Colonic mucosa (tissue), 4 donors: ENCODE data around the gene ST8SIA5. TPM values are rescaled to one million over a fixed set of nuclear protein-coding genes. Genes with fewer than 3 reads are reported as not detected.

ENCODE experiments used
- DNase-seq: peaks from one replicate; pipeline ENCODE4 v3.0.0-alpha.2; 2020
- H3K27ac ChIP-seq: fragments of 200-600 bp; one replicate; pipeline ENCODE4 v1.8.0; 2021
- H3K27me3 ChIP-seq: fragments of 200-600 bp; one replicate; pipeline ENCODE4 v1.8.0; 2021
- H3K36me3 ChIP-seq: fragments of 200-600 bp; one replicate; pipeline ENCODE4 v1.8.0; 2021
- H3K4me1 ChIP-seq: fragments of 200-600 bp; one replicate; pipeline ENCODE4 v1.8.0; 2021; ENCODE audit warnings: mild to moderate bottlenecking
- H3K4me3 ChIP-seq: fragments of 200-600 bp; one replicate; pipeline ENCODE4 v1.8.0; 2021
- H3K9ac ChIP-seq, 2 donors: one replicate each; pipeline ENCODE4 v1.7.0; 2013; ENCODE audit warnings: control low read depth in 2 of 2, low read depth in 2 of 2, low read length in 2 of 2
- H3K9me3 ChIP-seq: fragments of 200-600 bp; one replicate; pipeline ENCODE4 v1.8.0; 2021
- CTCF ChIP-seq: fragments of 200-600 bp; IDR thresholded peaks from one replicate; pipeline ENCODE4 v1.8.0; 2022; ENCODE audit warnings: antibody characterized with exemption, mild to moderate bottlenecking
- intact Hi-C: fragments of 100-400 bp; cut with DNase I; formaldehyde crosslinking; loops from one replicate; pipeline ENCODE4 v1.14.1; 2022
- total RNA-seq, 2 donors: library from RNA; stranded (reverse); fragmentation: NEBNext Ultra II Directional in 1 of 2; extraction: Animal tissue kit (Norgen Biotek cat#: 25700) in 1 of 2; gene quantifications; one replicate each; pipeline ENCODE4 v1.2.1, GENCODE V29; 2021
- donor health status: healthy.
- donor health status: DM: no; HTN: no; CAD: no.
- donor health status: DM: no; HTN: no; CAD: no.

The ST8SIA5 gene
- total RNA-seq, 2 donors from 2014 or later = 0.32 to 0.37 TPM

DNA sequence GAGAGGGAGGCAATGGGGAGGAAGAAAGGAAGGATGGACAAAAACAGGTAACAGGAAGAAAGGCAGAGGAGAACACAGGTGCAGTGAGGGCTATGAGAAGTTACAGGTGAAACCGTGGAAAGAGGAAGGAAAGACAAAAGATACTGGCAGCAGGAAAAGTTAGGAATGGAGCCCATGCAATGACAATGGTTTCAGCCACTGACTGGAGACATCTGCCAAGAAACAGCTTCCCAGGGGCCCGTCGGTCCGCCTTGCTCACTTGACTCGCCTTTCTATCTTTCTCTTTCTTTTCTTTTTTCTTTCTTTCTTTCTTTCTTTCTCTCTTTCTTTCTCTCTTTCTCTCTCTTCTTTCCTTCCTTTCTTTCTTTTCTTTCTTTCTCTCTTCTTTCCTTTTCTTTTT is 37.5 kb downstream of the ST8SIA5 start:
- no peaks in the 10 kb centered on the region for H3K4me1 ChIP-seq
- no peaks in the 10 kb centered on the region for H3K27me3 ChIP-seq
- TF ChIP-seq CTCF = no peak
- DNase-seq = no peak
- no peak overlapping the region for H3K27ac ChIP-seq
- no peak overlapping the region for H3K9ac ChIP-seq
- intact Hi-C loops = no loop called here
- H3K36me3 ChIP-seq = no peaks in the 10 kb centered on the region
- H3K9me3 ChIP-seq = no peaks in the 10 kb centered on the region
- no peak overlapping the region for H3K4me3 ChIP-seq

DNA sequence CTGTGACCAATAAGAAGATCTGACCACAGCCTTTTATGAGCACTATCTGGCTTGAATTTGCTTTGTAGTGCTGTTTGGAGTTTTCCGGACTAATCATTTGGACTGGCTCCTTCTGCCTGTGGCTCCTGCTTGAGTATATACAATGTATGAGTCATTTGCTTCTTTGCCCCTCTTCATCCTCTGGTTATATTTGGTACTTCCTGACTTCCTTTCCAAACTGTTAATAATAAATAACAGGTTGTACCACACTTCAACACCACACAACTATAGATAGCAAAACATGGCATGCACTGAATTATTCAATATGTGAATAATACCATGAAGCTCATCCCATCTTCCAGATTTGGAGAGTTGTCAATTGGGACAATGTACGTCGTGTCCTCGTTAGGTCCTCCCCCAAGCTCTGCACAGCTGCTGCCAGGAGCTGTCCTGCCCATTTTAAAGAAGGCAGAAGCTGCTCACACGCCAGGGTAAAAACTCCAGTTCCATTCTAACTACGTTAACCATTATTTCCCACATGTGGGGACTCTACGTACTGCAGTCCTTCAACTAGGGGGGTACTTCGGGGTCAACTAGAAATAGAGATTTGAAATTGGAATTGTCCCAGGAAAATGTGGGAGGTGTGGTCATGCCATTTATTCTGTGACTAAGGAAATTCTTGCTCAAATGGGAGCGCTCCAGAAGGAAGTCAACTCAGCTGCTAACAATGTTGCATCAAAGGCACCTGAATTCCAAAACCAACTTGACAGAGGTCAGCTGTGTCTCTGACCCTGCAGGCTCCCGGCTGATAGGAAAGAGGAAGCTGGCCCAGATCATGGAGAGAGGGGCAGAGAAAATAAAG is 38.1 kb downstream of the ST8SIA5 start:
- no peak for DNase-seq
- no peak overlapping the region for H3K9ac ChIP-seq
- intact Hi-C loops = no loop called here

DNA sequence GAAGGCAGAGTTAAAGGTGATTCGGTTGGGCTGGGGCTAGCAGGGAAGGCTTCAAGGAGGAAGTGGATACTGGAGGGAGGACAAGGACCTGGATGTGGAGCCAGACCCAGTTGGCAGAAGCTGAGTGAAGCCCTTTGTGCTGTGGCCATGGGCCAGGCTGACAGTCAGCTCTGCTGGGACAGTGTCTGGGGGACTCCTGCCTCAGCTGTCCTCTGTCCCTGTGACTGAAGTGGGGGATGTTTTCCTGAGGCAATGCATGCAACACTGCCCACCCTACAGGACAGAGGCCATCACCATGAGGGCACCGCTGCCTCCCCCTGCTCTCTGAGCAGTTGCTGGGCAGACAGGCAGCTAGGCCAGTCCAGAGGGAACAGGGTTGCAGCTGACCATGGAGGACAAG is 40.0 kb downstream of the ST8SIA5 start:
- no peak overlapping the region for H3K4me3 ChIP-seq
- H3K9ac ChIP-seq = no peak overlapping the region
- no peaks in the 10 kb centered on the region for H3K9me3 ChIP-seq
- no peak for TF ChIP-seq CTCF
- intact Hi-C loops = no loop called here
- no peak for DNase-seq
- no peaks in the 10 kb centered on the region for H3K27me3 ChIP-seq
- no peaks in the 10 kb centered on the region for H3K36me3 ChIP-seq
- no peaks in the 10 kb centered on the region for H3K4me1 ChIP-seq
- no peak overlapping the region for H3K27ac ChIP-seq

More for the DNA sequence above, 38.1 kb downstream of the ST8SIA5 start:
- no peaks in the 10 kb centered on the region for H3K36me3 ChIP-seq
- H3K4me1 ChIP-seq = no peaks in the 10 kb centered on the region
- no peak for TF ChIP-seq CTCF
- no peak overlapping the region for H3K27ac ChIP-seq
- no peaks in the 10 kb centered on the region for H3K9me3 ChIP-seq
- no peaks in the 10 kb centered on the region for H3K27me3 ChIP-seq
- no peak overlapping the region for H3K4me3 ChIP-seq

DNA sequence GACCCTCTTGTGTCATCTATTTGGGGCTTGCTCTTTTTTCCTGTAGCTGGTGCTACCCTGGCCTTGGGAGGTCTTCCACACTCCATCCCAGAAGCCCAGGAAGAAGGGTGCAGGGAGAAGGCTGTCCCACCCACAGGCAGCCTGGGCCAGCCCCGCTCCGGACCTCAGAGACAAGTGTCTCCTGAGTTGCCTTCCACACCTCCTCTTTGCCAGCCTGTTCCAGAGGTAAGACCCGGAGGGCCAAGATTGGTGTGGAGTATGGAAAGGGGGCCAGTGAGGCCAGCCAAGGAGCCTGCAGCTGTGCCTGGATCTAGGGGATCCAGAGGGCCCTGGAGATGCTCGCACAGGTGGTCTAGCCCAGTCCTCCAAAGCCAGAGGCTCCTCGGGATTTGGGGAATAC is 40.5 kb downstream of the ST8SIA5 start:
- no peak for DNase-seq

GRCh38 chr18:46715062-46715461 is 41.8 kb downstream of the ST8SIA5 start:
- H3K27me3 ChIP-seq = no peaks in the 10 kb centered on the region
- no peak overlapping the region for H3K4me3 ChIP-seq
- TF ChIP-seq CTCF = no peak
- H3K36me3 ChIP-seq = no peaks in the 10 kb centered on the region
- no peaks in the 10 kb centered on the region for H3K4me1 ChIP-seq
- no peak for DNase-seq
- H3K27ac ChIP-seq = no peak overlapping the region
- no peaks in the 10 kb centered on the region for H3K9me3 ChIP-seq
- H3K9ac ChIP-seq = no peak overlapping the region
- intact Hi-C loops = no loop called here

More for the DNA sequence above, 40.5 kb downstream of the ST8SIA5 start:
- TF ChIP-seq CTCF = no peak
- H3K27ac ChIP-seq = no peak overlapping the region
- H3K9ac ChIP-seq = no peak overlapping the region
- H3K27me3 ChIP-seq = no peaks in the 10 kb centered on the region
- no peaks in the 10 kb centered on the region for H3K4me1 ChIP-seq
- no peak overlapping the region for H3K4me3 ChIP-seq
- intact Hi-C loops = no loop called here
- H3K9me3 ChIP-seq = no peaks in the 10 kb centered on the region
- no peaks in the 10 kb centered on the region for H3K36me3 ChIP-seq
